Transverse colon (tissue), 4 donors: ENCODE measurements around the gene HIRIP3. TPM values are rescaled to one million over a fixed set of nuclear protein-coding genes. Genes with fewer than 3 reads are reported as not detected.

ENCODE experiments used
- DNase-seq: peaks from one replicate; pipeline ENCODE4 v3.0.0-alpha.2; 2019
- H3K27ac ChIP-seq, 4 donors: fragments of 200-600 bp; sonication (generic); 2 replicates each; pipeline ENCODE4 v1.5.1; 2016 to 2018; ENCODE audit warnings: inconsistent platforms in 4 of 4
- H3K27me3 ChIP-seq: fragments of 200-600 bp; sonication (generic); 2 replicates; pipeline ENCODE4 v1.5.1; 2017; ENCODE audit warnings: inconsistent platforms
- H3K36me3 ChIP-seq, 4 donors: fragments of 200-600 bp; sonication (generic); 2 replicates each; pipeline ENCODE4 v1.5.1; 2017 to 2019; ENCODE audit warnings: inconsistent platforms in 4 of 4
- H3K4me1 ChIP-seq, 4 donors: fragments of 200-600 bp; sonication (generic); 2 replicates each; pipeline ENCODE4 v1.5.1; 2017 to 2020; ENCODE audit warnings: inconsistent platforms in 4 of 4
- H3K4me3 ChIP-seq, 4 donors: fragments of 200-600 bp; sonication (generic); 1 replicate in 1 of 4; 2 replicates in 3 of 4; pipeline versions ENCODE4 v1.5.1 to v1.6.1; 2017 to 2019; ENCODE audit warnings: inconsistent platforms in 4 of 4
- H3K9me3 ChIP-seq, 2 donors: fragments of 200-600 bp; sonication (generic); 2 replicates each; pipeline ENCODE4 v1.5.1; 2017 to 2019; ENCODE audit warnings: inconsistent platforms in 2 of 2
- CTCF ChIP-seq, 5 experiments: fragments of 200-600 bp in 3 of 5; fragments of 450-650 bp in 2 of 5; sonication (generic) in 3 of 5; IDR thresholded peaks; 1 replicate in 2 of 5; 2 replicates in 3 of 5; pipeline ENCODE4 v1.5.1; 2016 to 2017; ENCODE audit warnings: antibody characterized with exemption in 5 of 5, inconsistent platforms in 3 of 5, mild to moderate bottlenecking in 2 of 5, moderate library complexity in 1 of 5
- EP300 ChIP-seq: sonication (generic); formaldehyde crosslinking; IDR thresholded peaks from one replicate; pipeline ENCODE4 v1.6.1; 2017; ENCODE audit warnings: antibody characterized with exemption, low read depth
- POLR2A ChIP-seq: fragments of 450-650 bp; IDR thresholded peaks from one replicate; pipeline ENCODE4 v1.6.1; 2016; ENCODE audit warnings: antibody characterized with exemption, mild to moderate bottlenecking, moderate library complexity
- POLR2AphosphoS5 ChIP-seq, 3 donors: sonication (generic); formaldehyde crosslinking; IDR thresholded peaks; one replicate each; pipeline ENCODE4 v1.6.1; 2016; ENCODE audit warnings: antibody characterized with exemption in 3 of 3
- WGBS, 2 donors: methylation state at CpG; one replicate each; pipeline ENCODE4 v1.1.5; 2018; ENCODE audit warnings: low coverage in 1 of 2; 5-methylcytosine and 5-hydroxymethylcytosine counted together
- in situ Hi-C, 4 donors: fragments of 200-750 bp; cut with MboI; loops; one replicate each; pipeline versions ENCODE4 v1.15.0 to v1.15.1; 2017; ENCODE audit warnings: low sequenced_read_pairs in 3 of 4, low pct_ligation_motif_present in 1 of 4, low pct_unique_long_range_greater_than_20kb in 1 of 4
- intact Hi-C: fragments of 100-400 bp; cut with DNase I; formaldehyde crosslinking; loops from one replicate; pipeline ENCODE4 v1.15.1; 2023; ENCODE audit warnings: low total_unique reads
- total RNA-seq, 4 donors: library from RNA; depleted of rRNA; stranded (reverse); fragments of >200 nt; gene quantifications; one replicate each; pipeline ENCODE4 v1.1.0, GENCODE V29; 2016

The HIRIP3 gene
- total RNA-seq, 4 donors from 2014 or later = 1.8 to 11.7 (median 8.8) TPM

DNA sequence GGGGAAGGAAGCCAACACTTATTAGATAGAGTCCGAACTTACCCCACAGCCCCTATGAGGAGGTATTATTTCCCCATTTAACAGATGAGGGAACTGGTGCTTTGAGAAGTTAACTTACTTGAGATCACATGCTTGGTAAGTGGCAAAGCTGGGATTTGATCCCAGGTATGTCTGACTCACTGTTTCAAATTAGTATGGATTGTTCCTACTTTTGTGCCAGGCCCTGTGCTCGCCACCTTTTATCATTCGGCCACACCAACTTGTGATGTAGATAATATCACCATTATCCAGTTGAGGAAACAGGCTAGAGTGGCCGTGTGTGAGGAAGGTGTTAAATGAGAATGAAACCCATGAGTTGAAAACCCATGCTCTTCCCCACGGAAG, 10.7 kb downstream of the HIRIP3 start:
- no peak for DNase-seq
- H3K4me3 ChIP-seq = no peak overlapping the region
- 80 to 90% methylated on average over 1 to 5 of the region's 5 CpGs for WGBS, 2 donors
- intact Hi-C loops = no loop called here
- H3K4me1 ChIP-seq = peaks cover 0 to 8% (median 2%) of the 10 kb centered on the region in 4 donors
- H3K36me3 ChIP-seq = peaks cover 0 to 76% (median 36%) of the 10 kb centered on the region in 4 donors
- in situ Hi-C loops = no loop called here
- H3K27ac ChIP-seq = no peak overlapping the region
- H3K9me3 ChIP-seq = no peaks in the 10 kb centered on the region
- TF ChIP-seq POLR2A (no peak), EP300 (no peak), POLR2AphosphoS5 (IDR thresholded peaks at IDR 0.05) (no peak), CTCF (IDR thresholded peaks at IDR 0.05) (no peak)
- no peaks in the 10 kb centered on the region for H3K27me3 ChIP-seq

DNA sequence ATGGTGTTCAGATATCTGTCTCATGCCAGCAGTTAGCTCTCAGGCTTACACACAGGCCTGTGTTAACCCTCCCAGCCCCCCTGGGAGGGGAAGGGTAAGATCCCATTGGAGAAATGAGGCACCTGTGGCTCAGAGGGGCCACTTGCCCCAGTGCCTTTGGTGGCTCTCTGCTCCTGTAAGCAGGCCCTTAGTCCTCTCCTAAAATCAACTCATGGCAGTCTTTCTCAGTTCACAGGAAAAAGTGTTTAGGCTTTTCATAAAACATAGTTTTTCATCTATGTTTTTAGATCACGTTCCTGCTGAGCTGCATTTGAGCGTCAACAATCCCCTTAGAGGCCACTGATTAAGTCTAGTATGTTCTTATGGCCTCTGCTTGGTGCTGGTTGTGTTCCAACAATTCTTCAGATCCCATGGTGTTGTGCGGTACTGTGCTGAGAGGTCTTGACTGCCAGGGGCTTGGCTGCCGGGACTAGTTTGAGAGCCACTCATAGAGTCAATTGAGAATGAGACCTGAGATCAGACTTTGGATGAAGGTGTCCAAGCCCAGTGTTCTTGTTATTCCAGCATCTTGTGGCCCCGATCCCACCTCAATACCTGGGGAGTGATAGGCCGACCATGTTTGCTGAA, 11.2 kb downstream of the HIRIP3 start:
- no peaks in the 10 kb centered on the region for H3K27me3 ChIP-seq
- intact Hi-C loops = no loop called here
- peaks cover 0 to 77% (median 38%) of the 10 kb centered on the region in 4 donors for H3K36me3 ChIP-seq
- in situ Hi-C loops = no loop called here
- no peak for TF ChIP-seq POLR2AphosphoS5 (IDR thresholded peaks at IDR 0.05)
- no peak for TF ChIP-seq EP300
- TF ChIP-seq POLR2A = no peak
- no peak for TF ChIP-seq CTCF (IDR thresholded peaks at IDR 0.05)
- 89% methylated on average over 6 of the region's 6 CpGs; no CpG with 5 or more reads in 1 of the 2 donors for WGBS, 2 donors
- peaks cover 0 to 3% (median 0%) of the 10 kb centered on the region in 4 donors for H3K4me1 ChIP-seq
- H3K9me3 ChIP-seq = no peaks in the 10 kb centered on the region
- DNase-seq = no peak
- no peak overlapping the region for H3K27ac ChIP-seq
- H3K4me3 ChIP-seq = no peak overlapping the region

GRCh38 chr16:29983420-29984136, 11.8 kb downstream of the HIRIP3 start:
- Histone ChIP-seq H3K4me1 (no peaks in the 10 kb centered on the region), H3K27ac (no peak overlapping the region), H3K36me3 (peaks cover 0 to 83% (median 40%) of the 10 kb centered on the region in 4 donors), H3K9me3 (no peaks in the 10 kb centered on the region), H3K27me3 (no peaks in the 10 kb centered on the region), H3K4me3 (no peak overlapping the region)
- 63 to 89% methylated on average over 2 to 12 of the region's 12 CpGs for whole genome bisulfite sequencing, 2 donors
- in situ Hi-C loops = no loop called here
- intact Hi-C loops = no loop called here
- DNase-seq = no peak
- no peak for TF ChIP-seq POLR2A
- no peak for TF ChIP-seq CTCF (IDR thresholded peaks at IDR 0.05)
- TF ChIP-seq EP300 = no peak
- TF ChIP-seq POLR2AphosphoS5 (IDR thresholded peaks at IDR 0.05) = no peak

- intact Hi-C loops (no loop called here), in situ Hi-C loops (no loop called here)
Measured at GRCh38 chr16:29982560-29983419, 12.6 kb downstream of the HIRIP3 start.

More at GRCh38 chr16:29982560-29983419, 12.6 kb downstream of the HIRIP3 start:
- H3K27ac ChIP-seq = no peak overlapping the region
- H3K4me1 ChIP-seq = no peaks in the 10 kb centered on the region
- DNase-seq = no peak
- H3K4me3 ChIP-seq = no peak overlapping the region
- no peaks in the 10 kb centered on the region for H3K27me3 ChIP-seq
- H3K9me3 ChIP-seq = no peaks in the 10 kb centered on the region
- peaks cover 0 to 85% (median 37%) of the 10 kb centered on the region in 4 donors for H3K36me3 ChIP-seq
- 90% methylated on average over 24 of the region's 24 CpGs; no CpG with 5 or more reads in 1 of the 2 donors for WGBS, 2 donors
- TF ChIP-seq CTCF (IDR thresholded peaks at IDR 0.05) (no peak), POLR2AphosphoS5 (IDR thresholded peaks at IDR 0.05) (no peak), EP300 (no peak), POLR2A (no peak)
